WTC11 (cell line): ENCODE results near the gene ADAMTSL5.

ENCODE experiments used
- CREM ChIP-seq: sonication (generic); formaldehyde crosslinking; IDR thresholded peaks from 2 replicates; pipeline ENCODE4 v1.8.1; 2022; ENCODE audit warnings: mild to moderate bottlenecking, missing genetic modification reagents, moderate library complexity
- ELF4 ChIP-seq: sonication (generic); formaldehyde crosslinking; IDR thresholded peaks from 2 replicates; pipeline ENCODE4 v1.8.1; 2022; ENCODE audit warnings: low read depth, mild to moderate bottlenecking, moderate library complexity, missing genetic modification reagents

DNA sequence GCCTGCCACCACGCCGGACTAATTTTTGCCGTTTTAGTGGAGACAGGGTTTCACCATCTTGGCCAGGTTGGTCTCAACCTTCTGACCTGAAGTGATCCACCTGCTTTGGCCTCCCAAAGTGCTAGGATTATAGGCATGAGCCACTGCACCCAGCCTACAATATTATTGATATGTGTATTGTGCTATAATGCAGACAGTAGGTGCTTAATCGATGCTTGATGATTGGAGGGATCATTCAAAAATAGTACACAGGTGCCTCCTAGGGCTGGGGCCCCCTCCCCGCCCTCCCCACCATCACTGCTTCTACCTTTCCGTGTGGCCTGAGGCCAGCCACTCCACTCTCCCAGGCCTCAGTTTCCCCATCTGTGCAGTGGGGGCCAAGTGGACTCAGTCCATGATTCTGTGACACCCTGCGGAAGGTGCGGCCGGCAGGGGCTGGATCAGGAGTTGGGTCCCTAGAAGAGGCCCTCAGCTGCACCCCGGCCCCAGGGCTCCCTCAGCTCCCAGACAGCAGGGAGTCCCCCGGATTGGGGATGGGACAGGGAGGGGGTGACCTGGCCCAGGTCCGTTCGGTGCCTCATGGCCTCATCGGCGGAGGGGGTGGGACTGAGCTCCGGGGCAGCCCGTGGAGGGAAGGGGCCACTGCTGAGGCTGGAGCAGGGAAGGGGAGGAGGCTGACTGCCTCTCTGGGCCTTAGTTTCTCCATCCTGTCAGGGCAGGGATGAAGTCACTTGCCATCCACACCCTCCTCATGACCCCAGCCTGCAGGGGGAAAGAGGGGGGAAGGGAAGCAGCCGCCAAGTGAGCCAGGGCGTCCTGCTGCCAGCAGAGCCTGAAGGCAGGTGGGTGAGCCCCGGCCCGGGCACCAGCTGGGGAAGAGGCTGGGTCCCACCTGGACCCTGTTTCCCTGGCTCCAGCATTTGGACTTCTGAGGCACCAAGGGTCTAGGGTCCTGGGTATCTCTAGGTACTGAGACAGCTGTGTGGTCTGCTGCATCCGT lies 1.2 kb downstream of the ADAMTSL5 start:
- no peak for TF ChIP-seq CREM (CRISPR knock-in tag)
- no peak for TF ChIP-seq ELF4 (CRISPR knock-in tag)
